HCT116 (cell line): ENCODE data around the gene LEUTX. TPM values are rescaled to one million over a fixed set of nuclear protein-coding genes. Genes with fewer than 3 reads are reported as not detected.

Experiments used
- ATAC-seq: fragments of 200-7000 bp; cut with Tn5 transposase; 2 replicates; pipeline ENCODE4 v1.9.1; 2020; ENCODE audit warnings: mild to moderate bottlenecking, moderate library complexity
- BruUV-seq: library from RNA; stranded (reverse); fragments of 400-500 nt; replicated peaks from 2 replicates; lab custom pipeline; 2021; lab: Mats Ljungman, UMichigan
- CTCF ChIA-PET: fragments of 300-600 bp; sonication (Branson Sonifier 250); formaldehyde crosslinking; loops from one replicate; lab custom pipeline; 2021; ENCODE audit warnings: antibody characterized with exemption; lab: Charles Lee
- POLR2A ChIA-PET: fragments of 300-600, 350-600 bp; sonication (Branson Sonifier 250); formaldehyde crosslinking; loops from one replicate; lab custom pipeline; 2021; ENCODE audit warnings: antibody characterized with exemption; lab: Charles Lee
- RAD21 ChIA-PET, 2 experiments: fragments of 300-600 bp; sonication (Branson Sonifier 250); formaldehyde crosslinking; loops; one replicate each; lab custom pipeline; 2023; ENCODE audit warnings: low total read pairs in 2 of 2; ENCODE audit not compliant: uncharacterized antibody in 2 of 2, unreplicated experiment in 2 of 2, low non-redundant PET in 1 of 2; lab: Charles Lee
- DNase-seq: peaks from one replicate; pipeline ENCODE4 v3.0.0-alpha.2; 2010; ENCODE audit warnings: low read depth, low spot score
- H2AFZ ChIP-seq: fragments of 200-600 bp; shearing (Covaris generic), sonication (generic); 2 replicates; pipeline ENCODE4 v1.6.1; 2017; ENCODE audit warnings: low read depth, mixed run types, mixed read lengths, antibody characterized with exemption, low read length; ENCODE audit not compliant: poor library complexity, severe bottlenecking
- H3K27ac ChIP-seq: 2 replicates; pipeline ENCODE4 v1.5.1; 2012; ENCODE audit warnings: low read depth, low read length
- H3K27me3 ChIP-seq: fragments of 200-600 bp; sonication (generic); 2 replicates; pipeline ENCODE4 v1.6.1; 2016; ENCODE audit warnings: mixed run types, low read length, mixed read lengths; ENCODE audit not compliant: insufficient read depth
- H3K36me3 ChIP-seq, 2 experiments: fragments of 200-500 bp in 1 of 2; fragments of 200-600 bp in 1 of 2; sonication (Bioruptor generic) in 1 of 2; sonication (generic) in 1 of 2; 2 replicates each; pipeline versions ENCODE4 v1.5.1 to v1.6.1; 2014 to 2016; ENCODE audit warnings: low read length in 2 of 2, inconsistent platforms in 1 of 2, mixed read lengths in 1 of 2, mixed run types in 1 of 2; ENCODE audit not compliant: insufficient read depth in 2 of 2, control insufficient read depth in 1 of 2
- H3K4me1 ChIP-seq, 2 experiments: fragments of 200-600 bp in 1 of 2; sonication (generic) in 1 of 2; 2 replicates each; pipeline versions ENCODE4 v1.5.1 to v1.6.1; 2012 to 2017; ENCODE audit warnings: low read length in 2 of 2, inconsistent platforms in 1 of 2, mild to moderate bottlenecking in 1 of 2, mixed read lengths in 1 of 2, mixed run types in 1 of 2, moderate library complexity in 1 of 2; ENCODE audit not compliant: insufficient read depth in 2 of 2, control insufficient read depth in 1 of 2
- H3K4me2 ChIP-seq: fragments of 200-600 bp; sonication (generic); 2 replicates; pipeline ENCODE4 v1.6.1; 2017; ENCODE audit warnings: mixed run types, low read length, mixed read lengths
- H3K4me3 ChIP-seq, 2 experiments: fragments of 200-600 bp in 1 of 2; sonication (generic) in 1 of 2; replicated peaks in 1 of 2; 2 replicates each; pipeline ENCODE4 v1.5.1; 2011 to 2016; ENCODE audit warnings: low read length in 2 of 2, control low read depth in 1 of 2, low read depth in 1 of 2, mild to moderate bottlenecking in 1 of 2, mixed read lengths in 1 of 2, mixed run types in 1 of 2
- H3K79me2 ChIP-seq: fragments of 200-600 bp; sonication (generic); 2 replicates; pipeline ENCODE4 v1.6.1; 2017; ENCODE audit warnings: mild to moderate bottlenecking, mixed run types, low read length, moderate library complexity, mixed read lengths; ENCODE audit not compliant: insufficient read depth
- H3K9ac ChIP-seq: fragments of 200-600 bp; sonication (generic); 2 replicates; pipeline ENCODE4 v1.6.1; 2016; ENCODE audit warnings: low read length, mixed read lengths
- H3K9me2 ChIP-seq: fragments of 200-600 bp; sonication (generic), shearing (Covaris generic); 2 replicates; pipeline ENCODE4 v1.6.1; 2017; ENCODE audit warnings: mixed run types, mild to moderate bottlenecking, moderate library complexity; ENCODE audit not compliant: insufficient read depth
- H3K9me3 ChIP-seq, 2 experiments: fragments of 200-500 bp in 1 of 2; fragments of 200-600 bp in 1 of 2; sonication (Bioruptor generic) in 1 of 2; sonication (generic) in 1 of 2; 2 replicates each; pipeline ENCODE4 v1.6.1; 2014 to 2017; ENCODE audit warnings: low read length in 2 of 2, mixed read lengths in 2 of 2, inconsistent platforms in 1 of 2, low read depth in 1 of 2, mild to moderate bottlenecking in 1 of 2, mixed run types in 1 of 2, moderate library complexity in 1 of 2; ENCODE audit not compliant: control insufficient read depth in 1 of 2, insufficient read depth in 1 of 2
- H4K20me1 ChIP-seq: fragments of 200-600 bp; sonication (generic), shearing (Covaris generic); 2 replicates; pipeline ENCODE4 v1.6.1; 2017; ENCODE audit warnings: mixed run types, mild to moderate bottlenecking, moderate library complexity; ENCODE audit not compliant: insufficient read depth
- CBX3 ChIP-seq: IDR thresholded peaks from 2 replicates; pipeline ENCODE4 v1.6.1; 2012; ENCODE audit warnings: low read depth
- CEBPB ChIP-seq: IDR thresholded peaks from 2 replicates; pipeline ENCODE4 v1.6.1; 2012; ENCODE audit warnings: low read depth
- EGR1 ChIP-seq: IDR thresholded peaks from 2 replicates; pipeline ENCODE4 v1.6.1; 2012; ENCODE audit warnings: low read depth
- ELF1 ChIP-seq: IDR thresholded peaks from 2 replicates; pipeline ENCODE4 v1.6.1; 2012; ENCODE audit warnings: low read depth, borderline replicate concordance
- EZH2 ChIP-seq: fragments of 200-600 bp; sonication (generic); IDR thresholded peaks from 2 replicates; pipeline ENCODE4 v1.6.1; 2017; ENCODE audit warnings: antibody characterized with exemption, mixed run types
- EZH2phosphoT487 ChIP-seq: fragments of 200-600 bp; IDR thresholded peaks from 2 replicates; pipeline ENCODE4 v1.6.1; 2018; ENCODE audit warnings: antibody characterized with exemption, borderline replicate concordance
- FOSL1 ChIP-seq: IDR thresholded peaks from 2 replicates; pipeline ENCODE4 v1.6.1; 2012; ENCODE audit warnings: low read depth
- JUND ChIP-seq: IDR thresholded peaks from 2 replicates; pipeline ENCODE4 v1.6.1; 2012
- POLR2A ChIP-seq: IDR thresholded peaks from 2 replicates; pipeline ENCODE4 v1.7.0; 2011; ENCODE audit warnings: borderline replicate concordance; ENCODE audit not compliant: insufficient read depth, insufficient read length; ENCODE audit errors: extremely low read depth
- POLR2AphosphoS5 ChIP-seq: IDR thresholded peaks from 2 replicates; pipeline ENCODE4 v1.6.1; 2011; ENCODE audit warnings: mild to moderate bottlenecking, low read depth, low read length, moderate library complexity
- RAD21 ChIP-seq: IDR thresholded peaks from 2 replicates; pipeline ENCODE4 v1.6.1; 2012; ENCODE audit warnings: low read depth, mild to moderate bottlenecking
- SP1 ChIP-seq: IDR thresholded peaks from 2 replicates; pipeline ENCODE4 v1.6.1; 2012; ENCODE audit warnings: low read depth
- SRF ChIP-seq: IDR thresholded peaks from 2 replicates; pipeline ENCODE4 v1.6.1; 2012; ENCODE audit warnings: low read depth
- TCF7L2 ChIP-seq: IDR thresholded peaks from 2 replicates; pipeline ENCODE4 v1.7.0; 2011; ENCODE audit warnings: borderline replicate concordance, inconsistent platforms; ENCODE audit not compliant: insufficient read depth, insufficient read length; ENCODE audit errors: extremely low read depth
- intact Hi-C: fragments of 100-400 bp; cut with micrococcal nuclease; formaldehyde crosslinking; loops from 2 replicates; pipeline ENCODE4 v1.10.0; 2022
- total RNA-seq: library from RNA; stranded (reverse); gene quantifications from one replicate; pipeline ENCODE4 v1.2.1, GENCODE V29; 2021; ENCODE audit not compliant: unreplicated experiment
- TF ChIP-seq, protein P1 (sequence below): IDR thresholded peaks from 2 replicates; pipeline ENCODE4 v1.6.1; 2012
- TF ChIP-seq, protein P2 (sequence below), 3 experiments: fragments of 200-600 bp in 1 of 3; sonication (generic) in 1 of 3; IDR thresholded peaks in 2 of 3; conservative IDR thresholded peaks in 1 of 3; 2 replicates each; pipeline ENCODE4 v1.5.1; 2012 to 2017; ENCODE audit warnings: low read depth in 2 of 3, low read length in 2 of 3, antibody characterized with exemption in 1 of 3, borderline replicate concordance in 1 of 3, control low read depth in 1 of 3, mild to moderate bottlenecking in 1 of 3, mixed read lengths in 1 of 3, mixed run types in 1 of 3, moderate library complexity in 1 of 3; ENCODE audit not compliant: insufficient read depth in 1 of 3

The LEUTX gene
- total RNA-seq, 1 experiment from 2014 or later: not detected

- Histone ChIP-seq H3K4me2 (no peak overlapping the region), H3K9me2 (no peaks in the 10 kb centered on the region), H3K9me3 (no peaks in the 10 kb centered on the region), H3K9ac (no peak overlapping the region), H3K36me3 (no peaks in the 10 kb centered on the region), H3K79me2 (no peaks in the 10 kb centered on the region), H3K27ac (no peak overlapping the region), H2AFZ (no peak overlapping the region), H3K4me1 (peaks cover 0 to 6% of the 10 kb centered on the region in 2 experiments; a peak in 2 of 4 replicates)
- intact Hi-C loops: no loop called here
- POLR2A ChIA-PET: no interaction called here
- RAD21 ChIA-PET: no interaction called here
- CTCF ChIA-PET: interaction anchor here (1.0 kb wide), 1 partner anchor 51 kb away, joined by 3 read pairs; the partner anchor contains the start of gene FBL
- ATAC-seq (no peak), DNase-seq (no peak)
- BruUV-seq: no TSS peak
- TF ChIP-seq, protein P1, sequence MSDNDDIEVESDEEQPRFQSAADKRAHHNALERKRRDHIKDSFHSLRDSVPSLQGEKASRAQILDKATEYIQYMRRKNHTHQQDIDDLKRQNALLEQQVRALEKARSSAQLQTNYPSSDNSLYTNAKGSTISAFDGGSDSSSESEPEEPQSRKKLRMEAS: no peak
- TF ChIP-seq POLR2A (no peak), POLR2AphosphoS5 (no peak), CBX3 (no peak), CEBPB (no peak), TCF7L2 (no peak), FOSL1 (no peak), EZH2 (no peak), SRF (no peak), EZH2phosphoT487 (no peak), RAD21 (no peak), ELF1 (no peak), EGR1 (no peak), JUND (no peak), SP1 (no peak)
- TF ChIP-seq, protein P2, sequence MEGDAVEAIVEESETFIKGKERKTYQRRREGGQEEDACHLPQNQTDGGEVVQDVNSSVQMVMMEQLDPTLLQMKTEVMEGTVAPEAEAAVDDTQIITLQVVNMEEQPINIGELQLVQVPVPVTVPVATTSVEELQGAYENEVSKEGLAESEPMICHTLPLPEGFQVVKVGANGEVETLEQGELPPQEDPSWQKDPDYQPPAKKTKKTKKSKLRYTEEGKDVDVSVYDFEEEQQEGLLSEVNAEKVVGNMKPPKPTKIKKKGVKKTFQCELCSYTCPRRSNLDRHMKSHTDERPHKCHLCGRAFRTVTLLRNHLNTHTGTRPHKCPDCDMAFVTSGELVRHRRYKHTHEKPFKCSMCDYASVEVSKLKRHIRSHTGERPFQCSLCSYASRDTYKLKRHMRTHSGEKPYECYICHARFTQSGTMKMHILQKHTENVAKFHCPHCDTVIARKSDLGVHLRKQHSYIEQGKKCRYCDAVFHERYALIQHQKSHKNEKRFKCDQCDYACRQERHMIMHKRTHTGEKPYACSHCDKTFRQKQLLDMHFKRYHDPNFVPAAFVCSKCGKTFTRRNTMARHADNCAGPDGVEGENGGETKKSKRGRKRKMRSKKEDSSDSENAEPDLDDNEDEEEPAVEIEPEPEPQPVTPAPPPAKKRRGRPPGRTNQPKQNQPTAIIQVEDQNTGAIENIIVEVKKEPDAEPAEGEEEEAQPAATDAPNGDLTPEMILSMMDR (IDR thresholded peaks at IDR 0.05 in 2 of 3, conservative IDR thresholded peaks at IDR 0.05 in 1 of 3; ENCODE audit: borderline replicate concordance in 1 of 3, insufficient read depth in 1 of 3, low read depth in 2 of 3, low read length in 2 of 3): no peak
- TF ChIP-seq, all 23 proteins: peak for 0
- H4K20me1 ChIP-seq: no peaks in the 10 kb centered on the region
- H3K27me3 ChIP-seq: peaks cover 22% of the 10 kb centered on the region
- no peak overlapping the region for H3K4me3 ChIP-seq
Observed at GRCh38 chr19:39795001-39795400, 16.3 kb downstream of the LEUTX start.
